ENCODE measurements around the gene MVK.
"Not testable (repeated sequence)": the region's sequence is repeated elsewhere in the genome, so short reads cannot be mapped to it uniquely, and the experiment has no call there.

Gene MVK

DNA sequence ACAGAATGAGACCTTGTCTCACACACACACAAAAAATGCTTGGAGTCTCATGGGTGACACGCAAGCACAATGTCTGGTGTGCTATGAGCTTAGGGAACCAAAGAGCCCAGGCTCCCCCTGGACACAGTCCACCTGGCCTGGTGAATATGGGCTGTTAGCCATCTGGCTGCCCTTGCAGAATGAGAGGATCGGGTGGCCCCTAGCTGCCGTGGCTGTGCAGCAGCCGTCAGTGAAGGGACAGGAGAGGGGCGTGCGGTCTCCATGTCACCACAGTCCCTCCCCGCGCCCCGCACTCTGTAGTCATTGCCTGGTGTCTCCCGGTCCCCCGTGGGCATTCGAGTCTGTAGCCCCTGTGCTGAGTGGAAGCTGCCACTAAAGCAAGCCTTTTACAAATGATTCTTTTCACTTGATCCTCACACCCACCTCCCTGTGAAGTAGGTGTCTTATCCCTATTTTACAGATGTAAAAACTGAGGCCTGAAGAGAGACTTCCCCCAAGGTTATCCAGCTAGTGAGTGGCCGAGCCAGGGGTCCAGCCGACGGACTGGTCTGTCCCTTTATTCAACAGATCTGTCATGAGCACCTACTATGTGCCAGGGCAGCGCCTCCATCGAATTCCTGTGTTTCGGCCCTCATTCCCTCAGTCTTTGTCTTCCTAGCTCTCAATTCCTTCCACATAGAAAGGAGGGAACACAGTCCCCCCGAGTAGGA is 18.8 kb downstream of the MVK start:
- DNase-seq, result no peak

DNA sequence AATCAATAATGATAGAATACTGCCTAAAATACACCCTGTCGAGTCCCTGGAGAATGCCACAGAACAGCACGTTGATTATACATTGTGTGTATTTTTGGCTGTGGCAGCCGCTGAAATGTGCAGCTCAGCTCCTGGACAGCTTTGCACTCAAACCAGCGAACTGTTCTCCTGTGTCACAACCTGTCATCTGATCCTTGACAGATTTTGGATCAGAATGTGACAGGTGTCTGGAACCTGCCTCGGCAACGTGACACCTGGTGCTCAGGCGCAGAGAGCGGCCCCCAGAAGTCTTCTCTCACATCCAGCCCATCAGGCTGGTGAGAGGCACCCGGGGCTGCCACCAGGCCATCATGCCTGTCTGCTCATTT is 19.3 kb downstream of the MVK start:
- DNase-seq, result no peak

- DNase-seq, result no peak
Observed at GRCh38 chr12:109594556-109595317, 21.1 kb downstream of the MVK start.

DNA sequence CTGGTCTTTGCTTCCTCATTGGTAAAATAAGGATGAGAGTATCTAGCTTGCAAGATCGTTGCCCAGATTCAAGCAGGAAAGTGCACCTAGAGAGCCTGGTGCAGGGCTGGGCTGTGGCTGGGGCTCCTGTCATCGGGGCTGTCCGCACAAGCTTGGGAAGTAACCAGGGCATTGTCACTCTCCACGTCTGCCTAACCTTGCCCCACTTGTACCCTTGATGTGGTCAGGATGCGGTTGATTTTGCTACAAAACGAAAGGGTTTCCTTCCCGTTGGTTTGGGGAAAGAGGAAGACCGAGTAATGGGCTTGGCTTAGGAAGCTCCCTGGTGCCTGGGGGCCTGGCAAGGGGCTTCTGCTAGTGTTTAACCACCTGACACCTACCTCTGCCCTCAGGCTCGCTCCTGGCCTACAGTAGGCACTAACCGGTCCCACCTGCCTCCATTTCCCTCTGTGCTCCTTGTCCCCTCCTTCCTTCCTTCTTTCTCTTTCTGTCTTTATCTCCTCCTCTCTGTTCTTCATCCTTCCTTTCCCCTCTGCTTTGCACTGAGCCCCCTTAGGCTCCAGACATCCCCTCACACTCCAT is 21.8 kb downstream of the MVK start:
- DNase-seq, result no peak

DNA sequence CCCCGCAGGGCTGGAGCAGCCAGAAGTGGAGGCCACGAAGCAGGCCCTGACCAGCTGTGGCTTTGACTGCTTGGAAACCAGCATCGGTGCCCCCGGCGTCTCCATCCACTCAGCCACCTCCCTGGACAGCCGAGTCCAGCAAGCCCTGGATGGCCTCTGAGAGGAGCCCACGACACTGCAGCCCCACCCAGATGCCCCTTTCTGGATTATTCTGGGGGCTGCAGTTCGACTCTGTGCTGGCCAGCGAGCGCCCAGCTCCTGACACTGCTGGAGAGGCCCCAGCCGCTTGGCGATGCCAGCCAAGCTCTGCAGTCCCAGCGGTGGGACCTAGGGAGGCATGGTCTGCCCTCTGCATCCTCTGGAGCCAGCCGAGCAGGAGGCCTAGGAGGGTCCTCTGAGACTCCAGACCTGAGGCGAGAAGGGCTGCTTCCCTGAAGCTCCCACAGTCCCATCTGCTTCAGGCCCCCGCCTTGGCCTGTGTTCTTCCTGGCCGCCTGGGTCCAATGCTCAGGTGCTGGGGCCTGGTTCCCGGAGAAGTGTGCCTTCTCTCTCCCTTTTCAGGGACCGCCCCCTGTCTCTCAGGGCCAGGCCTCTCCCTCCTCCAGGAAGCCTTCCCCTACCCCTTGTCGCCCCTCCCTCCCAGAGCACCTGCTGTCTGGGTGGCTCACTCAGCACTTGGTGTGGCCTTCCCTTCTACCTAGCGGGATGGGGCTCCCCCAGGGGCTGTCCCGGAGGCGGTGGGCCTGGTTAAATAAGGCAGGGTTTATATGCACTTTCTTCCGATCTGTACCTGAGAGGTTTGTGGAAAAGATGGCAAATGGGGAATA is 23.0 kb downstream of the MVK start:
- no peak for DNase-seq

- DNase-seq, result no peak
Observed at GRCh38 chr12:109597414-109597794, 23.8 kb downstream of the MVK start.

DNA sequence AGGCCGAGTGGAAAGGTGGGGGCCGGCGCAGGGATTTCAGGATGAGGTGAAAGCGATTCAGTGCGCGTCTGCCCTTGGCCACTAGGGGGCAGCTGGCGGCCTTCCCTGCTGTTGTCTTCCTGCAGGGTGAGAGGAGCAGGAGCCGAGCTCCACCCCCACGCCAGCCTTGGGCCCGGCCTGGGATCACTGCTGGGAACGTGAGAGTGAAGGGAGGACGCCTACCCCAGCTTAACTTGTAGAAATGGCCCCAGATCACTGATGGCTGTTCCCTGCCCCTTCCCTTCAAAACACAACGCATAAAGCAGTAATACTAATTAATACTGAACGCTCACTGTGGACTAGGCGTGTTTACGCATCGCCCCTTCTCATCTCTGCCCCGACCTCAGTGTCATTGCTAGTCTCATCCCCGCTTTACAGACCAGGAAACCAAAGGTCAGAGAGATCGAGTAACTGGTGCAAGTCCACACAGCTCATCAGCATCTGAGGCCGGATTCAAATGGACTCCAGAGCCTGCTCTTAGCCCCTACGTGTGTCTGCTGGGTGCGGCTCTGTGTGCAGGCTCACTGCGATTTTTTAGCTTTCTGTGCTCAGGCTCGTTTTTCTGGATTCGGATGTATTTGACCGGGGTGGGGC is 24.3 kb downstream of the MVK start:
- peak; percentile 47 for DNase-seq

GRCh38 chr12:109598428-109598854 is 24.8 kb downstream of the MVK start:
- no peak for DNase-seq

DNA sequence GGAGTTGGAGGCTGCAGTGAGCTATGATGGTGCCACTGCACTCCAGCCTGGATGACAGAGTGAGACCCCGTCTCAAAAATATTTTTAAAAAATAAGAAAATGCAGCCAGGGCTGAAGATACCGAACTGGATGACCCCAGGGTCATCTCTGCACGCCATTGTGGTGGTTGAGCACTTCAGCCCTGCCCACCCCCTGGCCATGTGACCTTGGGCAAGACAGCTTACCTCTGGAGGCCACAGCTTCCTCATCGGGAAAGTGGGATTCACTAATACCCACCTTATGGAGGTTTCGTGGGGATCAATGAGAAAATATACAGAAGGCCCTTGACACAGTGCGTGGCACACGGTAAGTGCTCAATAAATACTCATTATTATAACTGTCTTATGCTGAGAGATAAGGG is 25.5 kb downstream of the MVK start:
- no peak for DNase-seq

DNA sequence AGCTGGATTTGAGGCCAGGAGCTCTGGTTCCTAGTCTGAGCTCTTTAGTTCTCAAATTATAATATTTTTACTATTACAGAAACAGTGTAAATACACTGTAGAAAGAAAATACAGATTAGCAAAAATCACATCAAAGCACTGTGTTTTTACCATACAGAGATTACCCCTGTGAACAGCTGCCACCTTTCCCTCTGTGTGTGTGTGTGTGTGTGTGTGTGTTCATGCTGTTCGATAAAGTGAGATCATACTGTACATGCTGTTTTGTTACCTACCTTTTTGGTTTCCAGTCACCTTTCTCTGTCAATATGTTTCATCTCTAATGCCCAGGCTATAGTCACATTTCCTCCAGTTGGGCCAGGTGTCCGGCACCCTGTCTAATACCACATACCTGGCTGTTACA is 26.9 kb downstream of the MVK start:
- no peak for DNase-seq

DNA sequence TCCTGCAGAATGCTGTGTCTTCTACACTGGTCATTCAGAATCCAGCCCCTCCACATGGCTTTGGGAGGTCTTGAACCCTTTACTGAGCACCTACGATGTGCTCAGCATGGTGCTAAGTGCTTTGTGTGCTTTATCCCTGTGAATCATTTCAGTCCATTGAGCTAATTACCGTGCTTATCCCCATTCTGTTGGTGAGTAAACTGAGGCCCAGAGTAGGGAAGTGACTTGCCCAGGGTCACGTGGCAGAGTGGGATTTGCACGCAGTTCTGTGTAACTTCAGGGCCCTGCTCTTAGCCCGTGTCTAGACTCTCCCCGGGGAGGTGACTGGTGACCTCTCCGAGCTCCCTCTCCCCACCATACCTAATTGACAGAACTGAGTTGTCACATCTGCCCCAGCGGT is 27.4 kb downstream of the MVK start:
- no peak for DNase-seq

- DNase-seq, result no peak
Observed at GRCh38 chr12:109601557-109601956, 28.0 kb downstream of the MVK start.

DNA sequence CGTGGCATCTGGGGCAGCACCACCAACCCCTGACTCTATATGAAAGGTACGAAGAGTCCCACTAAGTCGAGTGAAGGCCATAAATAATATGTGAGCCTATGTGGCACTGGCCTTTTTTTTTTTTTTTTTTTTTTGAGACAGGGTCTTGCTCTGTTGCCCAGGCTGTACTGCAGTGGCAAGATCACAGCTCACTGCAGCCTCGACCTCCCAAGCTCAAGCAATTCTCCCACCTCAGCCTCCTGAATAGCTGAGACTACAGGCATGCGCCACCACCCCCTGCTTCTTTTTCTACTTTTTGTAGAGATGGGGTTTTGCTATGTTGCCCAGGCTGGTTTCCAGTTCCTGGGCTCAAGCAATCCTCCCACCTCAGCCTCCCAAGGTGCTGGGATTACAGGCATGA is 28.5 kb downstream of the MVK start:
- not testable (repeated sequence) for DNase-seq

GRCh38 chr12:109604132-109604585 is 30.6 kb downstream of the MVK start:
- no peak for DNase-seq

DNA sequence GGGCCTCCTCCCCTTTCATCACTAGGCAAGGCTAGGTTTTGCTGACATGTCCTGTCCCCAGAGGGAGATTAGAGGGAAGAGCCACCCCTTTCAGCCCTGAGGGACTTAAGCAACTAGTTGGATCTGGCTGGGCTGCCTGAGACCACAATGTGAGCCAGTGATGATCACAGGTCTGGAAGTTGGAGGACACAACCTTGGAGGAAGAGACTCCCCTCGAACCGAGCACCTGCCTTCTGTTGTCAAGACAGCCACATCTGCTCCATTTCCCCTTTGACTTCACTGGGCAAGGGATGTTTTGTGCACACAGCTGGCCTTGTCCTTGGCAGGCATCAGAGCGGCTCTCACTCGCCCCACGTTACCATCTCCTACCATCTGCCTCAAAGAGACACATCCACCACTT is 31.4 kb downstream of the MVK start:
- peak; percentile 16 for DNase-seq

- no peak for DNase-seq
Observed at GRCh38 chr12:109605599-109606228, 32.1 kb downstream of the MVK start.

DNA sequence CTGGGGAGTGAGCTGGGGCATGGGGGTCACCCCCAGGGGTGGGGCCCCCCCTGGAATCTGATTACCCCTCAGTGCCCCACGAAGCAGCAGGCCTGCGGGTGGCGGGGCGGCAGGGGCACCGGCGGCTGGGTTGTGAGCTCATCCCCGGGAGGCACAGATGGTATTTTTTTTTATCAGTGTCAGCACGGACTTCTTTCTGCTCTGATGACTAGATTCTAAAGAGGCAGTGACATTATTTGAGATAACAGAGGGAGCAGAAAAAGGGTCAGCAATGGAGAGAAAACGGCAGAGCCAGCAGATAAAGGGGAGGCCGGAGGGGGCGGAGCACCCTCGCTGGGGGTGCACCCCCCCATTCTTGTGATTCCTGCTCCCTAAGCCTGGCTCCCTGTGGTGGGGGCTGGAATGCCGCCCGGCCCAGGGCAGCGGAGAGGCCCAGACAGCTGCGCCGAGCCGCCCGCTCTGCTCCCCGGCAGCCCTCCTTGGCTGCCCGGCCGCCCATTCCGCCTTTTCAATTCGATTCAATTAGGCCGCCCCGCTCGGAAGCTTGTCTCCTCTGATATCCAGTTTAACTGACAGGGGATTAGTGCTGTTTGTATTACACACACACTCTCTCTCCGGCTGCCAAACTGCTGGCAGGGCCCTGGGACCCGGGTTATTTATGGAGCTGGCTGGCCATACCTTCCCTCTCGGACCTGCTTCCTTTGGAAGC is 32.9 kb downstream of the MVK start:
- DNase-seq, result peak; percentile 48

DNA sequence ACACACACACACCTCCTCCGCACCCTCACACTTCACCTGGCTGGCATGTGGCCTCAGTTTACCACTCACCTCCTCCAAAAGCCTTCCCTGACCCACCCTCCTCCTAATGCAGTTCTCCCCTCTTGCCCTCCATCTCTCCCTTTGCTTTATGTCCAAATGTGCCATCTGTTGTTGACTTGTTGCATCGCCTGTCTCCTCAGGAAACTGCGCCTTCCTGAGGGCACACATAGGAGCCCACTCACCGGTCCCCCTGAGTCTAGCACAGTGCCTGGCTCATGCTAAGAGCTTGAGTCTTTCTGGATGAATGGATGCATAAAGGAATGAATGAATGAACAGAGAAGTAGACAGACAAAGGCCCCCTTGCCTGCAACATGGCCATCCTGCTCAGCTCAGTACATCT is 34.0 kb downstream of the MVK start:
- DNase-seq, result no peak

GRCh38 chr12:109608270-109608669 is 34.7 kb downstream of the MVK start:
- DNase-seq, result no peak

GRCh38 chr12:109608793-109609192 is 35.2 kb downstream of the MVK start:
- DNase-seq, result no peak

DNA sequence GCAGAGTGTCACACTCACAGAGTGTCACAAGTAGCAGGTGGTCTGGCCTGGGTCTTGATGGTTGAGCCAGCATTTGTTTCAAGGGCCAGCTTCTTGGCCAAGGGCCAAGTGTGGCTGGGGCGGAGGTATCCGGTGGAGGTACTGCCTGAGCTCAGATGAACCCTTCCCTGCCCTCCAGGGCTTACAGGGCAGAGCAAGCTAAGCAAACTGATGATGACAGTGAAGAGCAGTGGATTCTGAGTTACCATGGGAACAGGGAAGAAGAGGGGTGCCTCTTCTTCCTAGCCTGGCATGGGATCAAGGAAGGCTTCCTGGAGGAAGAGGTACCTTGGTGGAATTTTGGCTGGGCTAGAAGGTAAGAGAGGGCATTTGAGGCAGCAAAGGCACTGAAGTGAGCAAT is 35.7 kb downstream of the MVK start:
- DNase-seq, result peak; percentile 6

DNA sequence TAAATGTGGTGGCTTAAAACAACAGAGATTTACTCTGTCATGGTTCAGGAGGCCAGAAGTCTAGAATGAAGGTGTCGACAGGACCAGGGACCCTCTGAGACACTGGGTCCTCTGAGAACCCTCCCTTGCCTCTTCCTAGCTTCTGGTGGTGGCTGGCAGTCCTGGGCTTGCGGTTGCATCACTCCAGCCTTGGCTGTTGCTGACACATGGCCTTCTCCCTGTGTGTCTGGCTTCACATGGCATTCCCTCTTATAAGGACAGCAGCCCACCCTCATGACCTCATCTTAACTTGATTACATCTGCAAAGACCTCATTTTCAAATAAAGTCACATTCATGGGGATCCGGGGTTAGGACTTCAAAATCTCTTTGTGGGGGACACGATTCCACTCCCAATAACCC is 36.9 kb downstream of the MVK start:
- no peak for DNase-seq

Data from NCI-H1092 (cell line).